Epidermal melanocyte (primary cell): ENCODE measurements around the gene CDKAL1.
"Not testable (repeated sequence)": the region's sequence is repeated elsewhere in the genome, so short reads cannot be mapped to it uniquely, and the experiment has no call there.

ENCODE experiments used
- DNase-seq: peaks from one replicate; pipeline ENCODE4 v3.0.0; 2011; ENCODE audit warnings: low spot score; ENCODE audit not compliant: insufficient read length

Gene CDKAL1

DNA sequence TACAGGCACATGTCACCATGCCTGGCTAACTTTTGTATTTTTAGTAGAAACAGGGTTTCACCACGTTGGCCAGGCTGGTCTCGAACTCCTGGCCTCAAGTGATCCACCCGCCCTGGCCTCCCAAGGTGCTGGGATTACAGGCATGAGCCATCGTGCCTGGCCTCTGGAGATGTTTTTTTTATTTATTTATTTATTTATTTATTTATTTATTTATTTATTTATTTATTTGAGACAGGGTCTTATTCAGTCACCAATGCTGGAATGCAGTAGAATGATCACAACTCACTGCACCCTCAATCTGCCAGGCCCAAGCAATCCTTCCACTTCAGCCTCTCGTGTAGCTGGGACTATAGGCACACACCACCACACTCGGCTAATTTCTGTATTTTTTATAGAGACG, 661.0 kb downstream of the CDKAL1 start:
- DNase-seq: not testable (repeated sequence)

DNA sequence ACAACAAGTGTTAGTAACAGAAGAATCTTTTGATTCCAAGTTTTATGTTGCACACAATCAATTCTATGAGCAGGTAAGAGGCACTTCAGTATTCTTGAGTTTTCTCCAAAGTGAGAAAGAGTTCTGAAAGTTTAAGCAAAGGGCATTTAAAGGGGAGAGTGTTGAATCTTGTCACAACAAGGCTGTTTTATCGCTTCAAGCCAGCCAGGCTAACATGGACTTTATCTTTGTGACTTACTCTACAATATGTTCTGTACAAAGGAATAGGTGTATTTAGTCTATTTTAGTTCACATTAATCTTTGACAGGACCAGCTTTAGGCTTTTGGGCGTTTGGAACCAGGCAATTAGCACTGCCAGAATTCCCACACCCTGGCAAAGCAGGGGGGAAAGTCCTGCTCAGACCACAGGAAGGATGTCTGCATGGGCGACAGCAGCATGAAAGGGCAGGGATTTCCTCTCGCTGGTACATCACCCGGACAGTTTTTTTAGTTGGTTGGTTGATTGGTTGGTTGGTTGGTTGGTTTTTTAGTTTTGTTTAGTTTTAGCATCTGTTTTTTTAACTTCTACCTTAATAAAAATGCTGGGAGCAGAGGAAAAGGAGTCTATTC, 663.9 kb downstream of the CDKAL1 start:
- DNase-seq: no peak

DNA sequence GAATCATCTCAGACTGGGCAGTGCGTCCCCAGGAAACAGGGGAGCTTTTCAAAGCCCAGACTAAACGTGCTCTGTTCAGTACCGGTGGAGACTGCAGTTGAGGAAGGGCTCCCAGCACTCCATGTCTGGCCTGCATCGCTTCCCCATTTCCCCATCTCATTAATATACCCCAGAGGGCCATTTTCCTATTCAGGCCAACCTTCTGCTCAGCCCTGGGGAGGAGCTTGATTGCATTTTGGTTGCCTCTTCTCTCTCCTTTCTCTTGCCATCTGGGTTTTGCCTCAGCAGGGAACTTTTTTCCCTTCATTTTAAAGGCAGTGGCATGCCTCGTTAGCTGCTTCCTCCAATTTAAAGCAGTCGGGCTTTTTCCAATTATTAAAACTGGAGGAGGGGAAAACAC, 665.0 kb downstream of the CDKAL1 start:
- DNase-seq: no peak

DNA sequence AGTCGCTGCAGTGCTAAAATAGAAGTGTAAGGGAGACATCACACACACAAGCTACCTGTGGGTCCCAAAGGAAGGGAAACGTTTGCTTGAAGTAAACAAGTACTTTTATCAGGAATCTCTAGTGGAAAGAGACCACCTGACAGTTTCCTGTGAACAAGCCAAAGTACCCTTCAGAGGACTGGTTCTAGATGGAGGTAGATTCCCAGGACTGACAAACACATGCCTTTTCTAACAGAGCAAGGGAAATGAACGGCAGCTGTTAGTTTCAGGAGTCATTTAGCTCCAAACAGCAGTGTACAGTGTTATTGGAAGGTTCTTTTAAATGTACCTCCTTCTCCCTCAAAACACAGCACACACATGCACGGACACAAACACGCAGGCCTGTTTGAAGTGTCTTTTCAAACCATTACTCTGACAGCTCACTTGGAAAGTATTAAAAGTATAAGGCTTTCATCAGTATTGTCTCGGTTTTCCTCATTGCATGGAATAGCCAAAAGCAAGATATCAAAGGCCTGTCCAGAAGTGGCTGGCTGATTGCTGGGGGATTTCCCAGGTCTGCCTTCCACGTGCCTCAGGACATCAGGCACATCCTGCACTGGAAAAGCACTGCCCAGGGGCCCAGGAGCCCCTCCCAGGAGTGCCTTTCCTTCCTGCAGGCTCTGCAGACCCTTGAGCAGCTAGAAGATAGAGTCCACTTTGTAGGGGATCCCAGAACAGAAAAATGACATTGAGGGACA, 666.0 kb downstream of the CDKAL1 start:
- no peak for DNase-seq

DNA sequence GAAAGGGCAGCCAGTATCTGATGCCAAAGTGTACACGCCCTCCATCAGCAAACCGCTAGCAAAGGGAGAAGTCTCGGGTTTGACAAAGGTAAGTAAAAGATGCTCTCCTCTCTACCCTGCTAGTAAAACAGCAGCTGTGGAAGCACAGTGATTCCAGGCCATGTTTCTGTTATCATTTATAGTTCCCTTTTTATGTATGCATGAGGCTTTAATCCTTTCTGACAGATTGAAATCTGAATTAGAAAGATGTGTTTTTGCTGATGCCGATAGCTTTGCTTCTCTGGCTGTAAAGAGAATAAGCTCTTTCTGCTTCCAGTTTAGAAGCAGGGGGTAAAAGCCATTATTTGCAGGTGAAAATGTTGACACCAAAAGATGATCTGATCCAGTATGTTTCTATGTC, 666.9 kb downstream of the CDKAL1 start:
- DNase-seq: no peak

DNA sequence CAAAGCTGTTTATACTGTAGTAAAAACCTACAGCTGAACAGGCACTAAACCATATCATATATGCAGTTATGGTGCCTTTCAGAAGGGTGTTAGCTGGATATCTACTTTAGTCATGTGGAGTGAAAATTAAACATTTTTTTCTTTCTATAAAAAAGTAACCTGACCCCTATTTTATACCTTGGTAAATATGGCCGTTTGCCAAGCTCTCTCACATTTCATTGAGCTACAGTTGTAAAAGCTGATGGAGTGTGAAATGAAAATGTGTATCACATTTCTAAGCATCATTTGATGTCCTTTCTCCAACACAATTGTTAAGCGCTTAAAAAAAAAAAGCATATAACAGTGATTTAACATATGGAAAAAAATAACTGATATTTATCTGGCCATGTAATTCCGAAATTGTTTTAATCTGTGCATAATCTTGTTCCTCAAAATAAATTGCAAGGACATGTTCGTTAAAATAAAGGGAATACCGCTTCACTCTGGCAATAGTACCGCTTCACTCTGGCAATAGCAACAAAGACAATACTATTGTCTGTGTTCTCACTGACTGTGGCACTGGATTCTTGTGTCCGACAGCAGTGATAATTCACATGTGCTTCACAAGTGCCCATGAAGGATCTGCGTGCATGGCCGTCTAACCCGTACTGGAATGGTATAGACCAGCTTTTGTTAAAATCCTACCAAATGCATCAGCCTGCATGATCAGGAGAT, 667.5 kb downstream of the CDKAL1 start:
- no peak for DNase-seq

DNA sequence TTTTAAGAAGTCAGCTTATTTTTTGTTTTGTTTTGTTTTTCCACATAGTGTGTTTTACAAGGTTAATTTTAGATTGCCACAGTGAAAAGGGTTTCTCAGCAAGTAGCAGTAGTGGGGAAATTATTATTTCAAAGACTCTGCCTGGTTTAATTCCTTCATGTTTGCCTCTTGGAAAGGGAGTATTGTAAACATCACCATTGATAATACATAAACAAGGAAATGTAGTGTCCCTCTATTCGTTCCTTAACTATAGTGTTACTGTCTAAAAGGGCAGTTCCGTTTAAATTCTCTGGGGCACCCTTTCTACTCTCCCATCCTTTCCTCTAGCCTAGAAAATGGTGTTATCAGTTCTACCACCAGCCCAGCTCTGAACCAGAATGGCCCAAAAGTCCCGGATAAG, 668.3 kb downstream of the CDKAL1 start:
- DNase-seq: no peak

DNA sequence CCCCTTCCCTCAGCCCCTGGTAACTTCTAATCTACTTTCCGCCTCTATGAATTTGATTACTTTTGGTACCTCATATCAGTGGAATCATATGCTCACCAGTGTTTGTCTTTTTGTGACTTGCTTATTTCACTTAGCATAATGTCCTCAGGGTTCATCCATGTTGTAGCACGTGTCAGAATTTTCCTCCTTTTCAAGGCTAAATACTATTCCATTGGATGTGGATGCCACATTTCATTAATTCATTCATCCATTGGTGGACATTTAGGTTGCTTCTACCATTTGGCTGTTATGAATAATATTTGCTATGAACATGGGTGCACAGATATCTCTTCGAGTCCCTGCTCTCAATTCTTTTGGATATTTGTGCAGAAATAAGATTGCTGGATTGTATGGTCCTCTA, 670.7 kb downstream of the CDKAL1 start:
- DNase-seq: no peak

DNA sequence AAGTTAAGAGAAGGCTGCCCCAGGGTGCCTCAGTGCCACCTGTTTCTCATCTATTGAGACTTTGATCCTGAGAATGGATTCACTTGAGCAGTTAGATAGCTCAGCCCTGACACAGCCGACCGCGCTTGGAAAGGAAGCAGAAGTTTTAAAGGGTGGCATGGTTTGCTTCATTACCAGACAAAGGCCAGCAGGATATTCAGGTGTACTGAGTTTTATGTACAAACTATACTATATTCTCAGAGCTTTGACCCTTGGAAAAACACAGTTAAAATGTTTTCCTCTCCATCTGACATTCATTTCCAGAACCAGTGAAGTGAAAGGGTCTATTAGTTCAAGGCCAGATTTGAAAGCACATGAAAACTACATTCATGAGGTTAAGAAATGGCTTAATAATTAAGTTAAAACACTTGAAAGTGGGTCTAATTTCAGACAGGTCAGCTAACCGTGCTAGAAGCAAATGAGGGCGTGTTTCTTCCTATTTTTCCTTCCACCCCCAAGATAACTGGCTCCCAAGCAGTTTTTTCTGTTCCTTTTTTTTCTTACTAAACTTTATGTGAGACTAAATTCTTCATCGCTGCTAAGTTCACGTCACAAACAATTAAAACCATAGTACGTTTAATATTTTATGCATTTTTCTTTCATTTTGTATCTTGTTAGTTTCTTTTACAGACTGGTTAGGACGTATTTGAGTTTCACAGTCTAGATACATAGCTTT, 674.0 kb downstream of the CDKAL1 start:
- no peak for DNase-seq

DNA sequence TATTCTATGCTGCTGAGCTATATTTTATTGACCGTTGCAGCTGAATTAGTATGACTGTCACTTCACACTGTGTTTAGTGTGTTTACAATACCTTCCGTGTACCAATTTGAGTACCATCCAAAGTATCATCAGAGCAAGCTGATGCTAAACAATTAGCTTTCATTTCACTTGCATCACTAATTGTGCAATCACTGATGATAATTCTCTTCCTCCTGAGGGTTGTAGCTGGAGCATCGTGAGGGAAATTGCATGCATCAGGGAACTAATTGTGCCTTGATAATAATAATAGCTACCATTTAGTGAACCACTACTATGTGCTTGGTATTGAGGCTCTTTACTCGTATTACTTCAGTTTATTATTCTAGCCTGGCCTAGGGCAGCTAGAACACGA, 674.5 kb downstream of the CDKAL1 start:
- DNase-seq: no peak

DNA sequence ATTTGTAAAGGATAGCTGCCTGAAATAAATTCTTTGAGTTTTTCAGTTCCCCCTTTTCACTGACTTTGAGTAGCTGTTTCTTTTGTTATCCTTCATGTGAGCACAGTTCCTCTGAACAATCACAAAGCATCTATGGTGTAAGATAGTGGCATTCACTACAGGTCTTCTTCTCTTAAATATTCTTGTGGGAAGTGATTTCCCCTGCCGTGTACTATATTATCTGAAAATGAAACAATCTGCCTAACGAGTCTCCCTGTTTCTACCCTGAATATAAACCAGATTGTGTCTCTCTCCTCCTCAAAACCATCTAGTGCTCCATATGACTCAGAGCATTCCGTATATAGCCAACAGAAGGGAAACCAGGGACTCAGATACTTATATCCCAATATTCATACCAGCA, 679.2 kb downstream of the CDKAL1 start:
- DNase-seq: no peak

DNA sequence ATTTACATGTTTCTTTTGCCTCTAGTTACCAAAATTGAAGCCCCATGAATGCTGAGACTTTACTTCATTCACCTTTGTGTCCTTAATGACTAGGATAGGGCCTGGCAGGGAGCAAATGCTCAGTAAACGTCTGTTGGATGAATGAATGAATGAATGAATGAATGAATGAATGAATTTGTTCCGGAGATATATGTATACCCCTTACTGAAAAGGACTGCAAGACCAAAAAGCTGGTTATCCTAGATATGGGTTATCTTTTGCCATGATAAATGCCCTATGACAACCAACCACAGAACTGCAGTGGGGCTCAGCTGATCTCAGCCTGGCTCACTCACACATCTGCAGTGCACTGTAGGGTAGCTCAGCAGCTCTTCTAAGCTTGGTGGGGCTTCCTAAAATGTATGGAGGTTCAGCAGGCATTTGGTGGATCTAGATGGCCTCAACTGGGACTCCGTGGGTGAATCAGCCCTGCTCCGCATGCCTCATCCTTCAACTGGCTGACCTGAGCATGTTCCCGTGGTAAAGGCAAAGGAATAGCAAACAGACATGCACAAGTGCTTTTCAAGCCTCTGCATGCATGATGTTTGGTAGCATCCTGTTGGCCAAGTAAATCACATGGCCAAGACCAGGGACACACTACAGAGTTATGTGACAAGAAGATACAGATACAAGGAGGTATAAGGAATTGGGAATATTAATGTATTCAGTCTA, 680.6 kb downstream of the CDKAL1 start:
- DNase-seq: no peak

DNA sequence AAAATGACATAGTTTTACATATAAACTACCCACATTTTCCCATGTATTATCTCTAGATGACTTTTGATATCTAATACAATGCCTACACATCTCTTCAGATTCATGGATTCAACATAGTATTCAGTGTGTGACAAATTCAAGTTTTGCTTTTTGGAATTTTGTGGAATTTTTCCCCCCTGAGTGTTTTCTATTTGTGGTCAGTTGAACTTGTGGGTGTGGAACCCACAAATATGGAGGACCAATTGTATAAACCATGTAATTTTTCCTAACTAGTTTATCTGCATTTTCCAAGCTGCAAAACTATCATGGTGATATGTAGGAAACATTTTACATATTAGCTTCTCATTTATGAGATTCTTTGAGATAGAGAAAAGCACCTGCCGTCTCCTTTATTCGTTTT, 685.0 kb downstream of the CDKAL1 start:
- DNase-seq: no peak

DNA sequence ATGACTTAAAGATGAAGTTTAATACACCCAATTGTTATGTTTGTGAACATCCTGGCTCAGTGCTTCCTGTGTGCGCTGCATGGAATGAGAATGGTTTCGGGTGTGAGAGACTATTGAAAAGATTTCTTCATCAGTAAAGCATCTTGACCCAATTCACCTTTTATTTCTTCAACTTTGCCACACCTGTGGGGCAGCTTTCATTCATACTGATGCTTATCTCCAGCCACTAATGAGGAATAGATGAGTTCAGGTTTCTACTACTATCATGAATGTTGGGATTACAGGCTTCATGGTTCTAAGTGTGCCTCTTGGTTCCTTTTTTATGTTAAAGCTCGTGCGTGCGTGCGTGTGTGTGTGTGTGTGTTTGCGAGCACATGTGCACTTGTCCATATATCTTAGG, 685.6 kb downstream of the CDKAL1 start:
- DNase-seq: no peak

DNA sequence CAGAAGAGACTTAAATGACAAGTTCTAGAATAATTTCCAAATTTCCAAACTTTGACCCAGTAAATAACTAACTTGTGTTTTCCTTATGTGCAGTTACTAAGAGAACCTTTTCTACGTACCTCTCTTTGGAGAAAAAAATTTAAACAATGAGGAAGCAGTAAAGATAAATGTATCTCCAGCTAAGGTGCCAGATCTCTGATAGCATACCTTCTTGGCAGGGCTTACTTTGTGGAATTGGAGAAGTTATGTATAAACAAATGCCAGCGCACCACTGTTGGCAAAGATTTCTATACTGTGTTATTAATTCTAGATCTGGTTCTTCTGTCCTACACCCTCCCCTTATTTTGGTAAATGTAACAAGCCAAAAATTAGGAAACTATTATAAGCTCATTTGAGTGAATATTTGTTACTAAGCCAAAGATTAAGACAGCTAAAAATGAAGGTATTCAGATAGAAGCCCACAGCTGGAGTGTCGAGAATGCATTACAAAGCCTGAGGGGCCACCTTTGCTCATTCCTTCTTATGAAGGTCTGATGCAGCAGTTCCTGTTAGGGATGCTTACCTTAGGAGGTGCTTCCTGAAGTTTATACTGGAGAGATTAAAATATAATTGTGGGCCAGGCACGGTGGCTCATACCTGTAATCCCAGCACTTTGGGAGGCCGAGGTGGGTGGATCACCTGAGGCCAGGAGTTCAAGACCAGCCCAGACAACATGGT, 686.2 kb downstream of the CDKAL1 start:
- no peak for DNase-seq

DNA sequence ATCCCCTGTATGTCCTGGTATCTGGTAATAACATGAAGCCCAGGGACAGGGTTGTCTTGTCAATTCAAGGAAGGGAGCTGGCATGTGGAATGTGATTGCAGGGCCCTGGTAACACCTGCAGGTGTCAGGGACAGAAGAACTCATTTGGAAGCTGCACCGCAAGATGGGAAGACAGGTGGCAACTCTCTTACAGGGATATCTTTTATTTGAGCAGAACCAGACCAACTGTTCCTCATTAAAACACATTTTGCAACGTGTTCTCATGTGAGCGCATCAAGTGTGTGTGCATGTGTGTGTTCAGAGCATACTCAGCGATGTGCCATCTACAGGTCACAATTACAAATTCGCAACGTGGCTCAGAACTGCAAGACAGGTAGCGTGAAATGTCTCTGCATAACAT, 688.4 kb downstream of the CDKAL1 start:
- no peak for DNase-seq

DNA sequence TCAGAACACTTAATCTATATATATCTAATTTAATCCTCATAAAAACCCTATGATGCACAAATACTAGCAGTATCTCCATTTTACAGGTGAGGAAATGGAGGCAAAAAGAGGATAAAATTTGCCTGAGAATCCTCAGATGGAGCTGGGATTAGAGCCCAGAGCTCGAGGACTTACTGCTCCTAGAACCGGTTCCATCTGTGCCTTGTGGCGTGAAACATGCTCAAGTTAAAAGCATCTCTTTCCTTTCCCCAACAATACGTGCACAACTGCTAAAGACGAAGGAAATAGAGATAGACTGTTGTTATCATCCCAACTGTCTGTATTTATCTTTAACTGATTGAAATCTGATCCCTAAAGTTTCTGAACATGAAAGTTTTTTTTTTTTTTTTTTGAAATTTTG, 691.7 kb downstream of the CDKAL1 start:
- DNase-seq: no peak

DNA sequence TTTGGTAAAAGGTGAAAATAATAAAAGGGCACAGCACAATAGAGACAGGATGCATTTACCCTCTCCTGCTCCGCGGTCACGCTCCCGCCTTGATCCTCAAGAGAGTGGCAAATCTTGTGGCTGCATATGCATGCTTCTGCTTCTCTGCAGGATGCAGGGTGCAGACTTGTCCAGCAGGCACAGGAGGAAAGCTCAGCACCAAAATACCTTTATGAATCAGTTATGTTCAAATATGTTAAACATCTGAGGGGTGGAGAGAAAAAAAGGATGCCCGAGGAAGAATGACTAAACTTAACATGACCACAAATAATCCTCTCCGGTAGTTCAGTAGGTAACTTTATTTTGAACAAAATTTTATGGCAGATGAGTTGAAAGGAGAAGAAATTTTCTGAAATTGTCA, 693.2 kb downstream of the CDKAL1 start:
- no peak for DNase-seq

DNA sequence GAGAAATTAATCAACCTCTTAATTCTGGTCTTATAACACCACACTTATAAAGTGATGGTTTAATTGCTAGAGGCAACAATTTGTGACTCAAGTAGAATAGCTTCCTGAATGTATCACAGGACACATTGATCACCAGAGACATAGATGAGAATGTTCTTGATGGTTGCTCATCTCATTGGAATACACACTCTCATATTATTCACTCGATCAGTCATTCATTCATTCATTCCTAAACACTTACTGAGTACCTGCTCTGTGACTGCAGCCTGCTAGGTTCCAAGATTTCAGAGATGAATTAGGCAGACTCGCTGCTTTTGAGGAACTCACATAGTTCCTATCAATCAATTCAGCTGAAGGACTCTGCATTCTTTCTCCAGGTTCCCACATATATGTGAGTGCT, 694.2 kb downstream of the CDKAL1 start:
- no peak for DNase-seq

DNA sequence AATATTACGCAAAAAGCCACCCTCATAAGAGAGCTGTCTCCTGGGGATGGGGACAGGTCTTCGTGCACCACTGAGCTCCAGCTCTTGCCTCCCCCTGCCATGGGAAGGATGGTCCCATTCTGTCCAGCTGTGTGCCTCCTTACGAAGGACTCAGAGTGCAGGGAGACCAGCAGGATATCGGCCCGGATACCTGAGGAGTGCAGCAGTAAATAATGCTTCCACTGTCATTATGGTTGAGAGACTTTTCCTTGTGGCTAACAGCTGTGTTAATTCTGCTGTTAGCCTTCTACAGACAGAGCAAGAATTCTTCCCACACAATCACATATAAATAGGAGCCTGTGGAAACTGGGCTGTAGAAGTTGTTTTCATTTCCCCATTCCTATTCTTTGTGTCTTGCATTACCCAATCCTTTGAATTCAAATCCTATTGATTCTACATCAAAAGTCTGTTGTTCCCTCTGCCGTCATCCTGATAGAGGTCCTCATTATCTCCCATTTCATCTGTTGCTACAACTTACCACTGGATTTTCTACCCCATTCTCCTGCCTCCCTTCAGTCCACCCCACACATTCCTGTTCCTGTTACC, 694.7 kb downstream of the CDKAL1 start:
- no peak for DNase-seq

DNA sequence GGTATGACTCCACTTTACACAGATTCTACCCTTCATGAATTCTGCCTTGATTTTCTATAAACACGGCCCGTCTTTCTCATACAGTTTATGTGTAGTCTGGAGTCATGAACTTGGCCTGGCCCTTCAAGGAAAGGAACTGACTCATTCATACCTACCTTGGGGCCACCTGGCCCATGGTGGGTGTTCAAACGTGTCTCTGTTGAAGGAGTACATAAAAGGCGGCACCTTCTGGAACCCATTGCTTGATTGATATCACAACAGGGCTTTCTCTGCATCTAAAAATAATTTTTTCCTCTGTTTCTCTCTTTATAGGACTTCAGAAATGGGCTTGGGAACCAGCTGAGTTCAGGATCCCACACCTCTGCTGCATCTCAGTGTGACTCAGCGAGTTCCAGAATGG, 696.3 kb downstream of the CDKAL1 start:
- no peak for DNase-seq
